Right lobe of liver (tissue), 6 donors: Measurements from ENCODE around the gene OR52M1. TPM values are rescaled to one million over a fixed set of nuclear protein-coding genes. Genes with fewer than 3 reads are reported as not detected.
"Not testable (repeated sequence)": the region's sequence is repeated elsewhere in the genome, so short reads cannot be mapped to it uniquely, and the experiment has no call there.

Experiments used
- ATAC-seq, 4 donors: fragments of 200-7000 bp; cut with Tn5 transposase; one replicate each; pipeline ENCODE4 v1.9.1; 2020; ENCODE audit warnings: mild to moderate bottlenecking in 4 of 4, moderate library complexity in 4 of 4
- DNase-seq, 3 donors: peaks; one replicate each; pipeline ENCODE4 v3.0.0-alpha.2; 2020
- H3K27ac ChIP-seq, 3 donors: fragments of 200-600 bp; one replicate each; pipeline ENCODE4 v1.8.0; 2022
- H3K27me3 ChIP-seq, 2 donors: fragments of 200-600 bp; one replicate each; pipeline ENCODE4 v1.8.0; 2022
- H3K36me3 ChIP-seq, 4 donors: fragments of 200-600 bp; sonication (generic) in 1 of 4; one replicate each; pipeline versions ENCODE4 v1.5.1 to v1.8.0; 2017 to 2022; ENCODE audit warnings: control low read depth in 1 of 4
- H3K4me1 ChIP-seq, 4 donors: fragments of 200-600 bp; sonication (generic) in 1 of 4; one replicate each; pipeline versions ENCODE4 v1.5.1 to v1.8.0; 2017 to 2022; ENCODE audit warnings: control low read depth in 1 of 4
- H3K4me3 ChIP-seq, 3 donors: fragments of 200-600 bp; one replicate each; pipeline ENCODE4 v1.8.0; 2022
- H3K9me3 ChIP-seq, 4 donors: fragments of 200-600 bp; sonication (generic) in 1 of 4; one replicate each; pipeline versions ENCODE4 v1.5.1 to v1.8.0; 2017 to 2022; ENCODE audit warnings: control low read depth in 1 of 4
- POLR2A ChIP-seq: fragments of 450-650 bp; IDR thresholded peaks from one replicate; pipeline ENCODE4 v1.6.1; 2017; ENCODE audit warnings: antibody characterized with exemption, mild to moderate bottlenecking
- WGBS: methylation state at CpG from one replicate; pipeline ENCODE4 v1.1.6; 2018; ENCODE audit warnings: low coverage, low lambda C conversion rate; ENCODE audit not compliant: insufficient coverage; ENCODE audit errors: missing lambda C conversion rate; 5-methylcytosine and 5-hydroxymethylcytosine counted together
- intact Hi-C, 2 donors: fragments of 100-400 bp; cut with DNase I; formaldehyde crosslinking; loops; one replicate each; pipeline versions ENCODE4 v1.11.2 to v1.14.1; 2022
- total RNA-seq, 6 experiments: library from RNA; depleted of rRNA in 2 of 6; stranded (reverse); fragments of >200 nt in 2 of 6; fragmentation: NEBNext Ultra II Directional in 3 of 6; extraction: Animal tissue kit (Norgen Biotek cat#: 25700) in 3 of 6; gene quantifications; one replicate each; pipeline versions ENCODE4 v1.1.0 to v1.2.4, GENCODE V29; 2016 to 2023
- TF ChIP-seq, protein P1 (sequence below), 4 donors: fragments of 200-600 bp in 3 of 4; fragments of 450-650 bp in 1 of 4; IDR thresholded peaks; one replicate each; pipeline versions ENCODE4 v1.5.1 to v1.8.0; 2016 to 2022; ENCODE audit warnings: antibody characterized with exemption in 4 of 4, mild to moderate bottlenecking in 2 of 4
- donor health status: DM: no; HTN: yes; CAD: no.
- donor health status: DM: no; HTN: no; CAD: no.
- donor health status: DM: no; HTN: no; CAD: no.
- donor health status: DM: no; HTN: yes; CAD: no.
- donor health status: DM: no; HTN: yes; CAD: no.

OR52M1 gene
- total RNA-seq, 6 experiments from 2014 or later: not detected

- no peak overlapping the region for H3K4me3 ChIP-seq
- H3K9me3 ChIP-seq: no peaks in the 10 kb centered on the region
- H3K4me1 ChIP-seq: no peaks in the 10 kb centered on the region
- DNase-seq: no peak
- ATAC-seq: no peak
- H3K27me3 ChIP-seq: no peaks in the 10 kb centered on the region
- no peak for TF ChIP-seq POLR2A
- TF ChIP-seq, protein P1, sequence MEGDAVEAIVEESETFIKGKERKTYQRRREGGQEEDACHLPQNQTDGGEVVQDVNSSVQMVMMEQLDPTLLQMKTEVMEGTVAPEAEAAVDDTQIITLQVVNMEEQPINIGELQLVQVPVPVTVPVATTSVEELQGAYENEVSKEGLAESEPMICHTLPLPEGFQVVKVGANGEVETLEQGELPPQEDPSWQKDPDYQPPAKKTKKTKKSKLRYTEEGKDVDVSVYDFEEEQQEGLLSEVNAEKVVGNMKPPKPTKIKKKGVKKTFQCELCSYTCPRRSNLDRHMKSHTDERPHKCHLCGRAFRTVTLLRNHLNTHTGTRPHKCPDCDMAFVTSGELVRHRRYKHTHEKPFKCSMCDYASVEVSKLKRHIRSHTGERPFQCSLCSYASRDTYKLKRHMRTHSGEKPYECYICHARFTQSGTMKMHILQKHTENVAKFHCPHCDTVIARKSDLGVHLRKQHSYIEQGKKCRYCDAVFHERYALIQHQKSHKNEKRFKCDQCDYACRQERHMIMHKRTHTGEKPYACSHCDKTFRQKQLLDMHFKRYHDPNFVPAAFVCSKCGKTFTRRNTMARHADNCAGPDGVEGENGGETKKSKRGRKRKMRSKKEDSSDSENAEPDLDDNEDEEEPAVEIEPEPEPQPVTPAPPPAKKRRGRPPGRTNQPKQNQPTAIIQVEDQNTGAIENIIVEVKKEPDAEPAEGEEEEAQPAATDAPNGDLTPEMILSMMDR (IDR thresholded peaks at IDR 0.05): no peak
- 67% methylated on average over 1 of the region's 6 CpGs for WGBS
- H3K27ac ChIP-seq: no peak overlapping the region
- intact Hi-C loops: no loop called here
- H3K36me3 ChIP-seq: no peaks in the 10 kb centered on the region
These were observed 22.2 kb upstream of the OR52M1 start for GRCh38 chr11:4522752-4523151.

GRCh38 chr11:4523666-4524065 lies 21.3 kb upstream of the OR52M1 start:
- DNase-seq (no peak), ATAC-seq (no peak)
- intact Hi-C loops: no loop called here
- H3K27ac ChIP-seq: no peak overlapping the region
- H3K36me3 ChIP-seq: no peaks in the 10 kb centered on the region
- WGBS: 88% methylated on average over 1 of the region's 1 CpG
- H3K9me3 ChIP-seq: no peaks in the 10 kb centered on the region
- H3K4me1 ChIP-seq: no peaks in the 10 kb centered on the region
- no peak overlapping the region for H3K4me3 ChIP-seq
- H3K27me3 ChIP-seq: no peaks in the 10 kb centered on the region
- TF ChIP-seq POLR2A: no peak
- TF ChIP-seq, protein P1 (IDR thresholded peaks at IDR 0.05): no peak

- Histone ChIP-seq H3K36me3 (no peaks in the 10 kb centered on the region), H3K9me3 (no peaks in the 10 kb centered on the region), H3K27ac (no peak overlapping the region), H3K4me3 (no peak overlapping the region), H3K27me3 (no peaks in the 10 kb centered on the region), H3K4me1 (no peaks in the 10 kb centered on the region)
- TF ChIP-seq, protein P1 (IDR thresholded peaks at IDR 0.05): no peak
- TF ChIP-seq POLR2A: no peak
- 64% methylated on average over 2 of the region's 2 CpGs for WGBS
- intact Hi-C loops: no loop called here
- ATAC-seq (no peak), DNase-seq (no peak)
These were observed 17.1 kb upstream of the OR52M1 start for GRCh38 chr11:4527926-4528325.

- ATAC-seq, H3K9me3 ChIP-seq, H3K36me3 ChIP-seq, H3K27ac ChIP-seq, H3K4me3 ChIP-seq, intact Hi-C loops, DNase-seq, H3K27me3 ChIP-seq, H3K4me1 ChIP-seq: not testable (repeated sequence)
- WGBS: 17% methylated on average over 1 of the region's 11 CpGs
These were observed 13.3 kb upstream of the OR52M1 start for GRCh38 chr11:4531686-4532085.

- Histone ChIP-seq H3K36me3 (no peaks in the 10 kb centered on the region), H3K4me3 (no peak overlapping the region), H3K9me3 (no peaks in the 10 kb centered on the region), H3K27me3 (no peaks in the 10 kb centered on the region), H3K4me1 (peaks cover 0 to 4% (median 0%) of the 10 kb centered on the region in 4 donors), H3K27ac (no peak overlapping the region)
- intact Hi-C loops: loop anchor here in 1 of 2 donors (10.0 kb wide), 1 partner anchor 355 kb away; no protein-coding TSS in a partner anchor
- DNase-seq: peak; percentile 57 to 60 (median 60)
- ATAC-seq: peak; percentile 91 to 94 (median 92)
- TF ChIP-seq POLR2A: no peak
- TF ChIP-seq, protein P1 (IDR thresholded peaks at IDR 0.05): peak; percentile 72 to 81 (median 77)
- 14% methylated on average over 3 of the region's 3 CpGs for WGBS
These were observed 5.3 kb upstream of the OR52M1 start for GRCh38 chr11:4539603-4540219.
